HG03103 (cell line): Measurements from ENCODE around the gene THTPA.
A peak's percentile ranks its signal among the peaks of the same experiment; 100 is the strongest.

Experiments
- ATAC-seq: cut with Tn5 transposase; IDR thresholded peaks from one replicate; pipeline ENCODE4 v1.9.1; 2021; ENCODE audit warnings: low read depth; ENCODE audit not compliant: unreplicated experiment

Gene THTPA

GRCh38 chr14:23566112-23566777 is 10.2 kb downstream of the THTPA start:
- ATAC-seq, result no peak

GRCh38 chr14:23566778-23567185 is 10.7 kb downstream of the THTPA start:
- ATAC-seq, result no peak

- ATAC-seq, result peak; percentile 83
Observed at GRCh38 chr14:23567186-23568020, 11.3 kb downstream of the THTPA start, which contains the start of gene AP1G2. Gene AP1G2 (minus strand): TSS chr14:23567791. CDS start chr14:23567314, 477 bp downstream.

GRCh38 chr14:23568021-23568599 is 12.0 kb downstream of the THTPA start:
- ATAC-seq, result no peak

- no peak for ATAC-seq
Observed at GRCh38 chr14:23568600-23569331, 12.7 kb downstream of the THTPA start.

GRCh38 chr14:23569443-23570151 is 13.5 kb downstream of the THTPA start:
- no peak for ATAC-seq

- no peak for ATAC-seq
Observed at GRCh38 chr14:23570806-23571483, 14.9 kb downstream of the THTPA start.

GRCh38 chr14:23571701-23572523 is 15.8 kb downstream of the THTPA start:
- no peak for ATAC-seq

GRCh38 chr14:23572524-23572828 is 16.4 kb downstream of the THTPA start:
- ATAC-seq, result no peak

- no peak for ATAC-seq
Observed at GRCh38 chr14:23572836-23573235, 16.8 kb downstream of the THTPA start.

- ATAC-seq, result no peak
Observed at GRCh38 chr14:23573384-23574015, 17.4 kb downstream of the THTPA start.

- ATAC-seq, result no peak
Observed at GRCh38 chr14:23577004-23577681, 21.1 kb downstream of the THTPA start.

- ATAC-seq, result no peak
Observed at GRCh38 chr14:23577710-23578392, 21.8 kb downstream of the THTPA start.

- ATAC-seq, result no peak
Observed at GRCh38 chr14:23578560-23579310, 22.7 kb downstream of the THTPA start, which contains the start of gene JPH4. Gene JPH4 (minus strand): TSS chr14:23578790. CDS start chr14:23577453, 1,337 bp downstream.

- no peak for ATAC-seq
Observed at GRCh38 chr14:23579311-23579630, 23.2 kb downstream of the THTPA start.

- ATAC-seq, result no peak
Observed at GRCh38 chr14:23579739-23580138, 23.7 kb downstream of the THTPA start.
